Sigmoid colon (tissue), 4 donors: ENCODE data around the gene LRRC28.

Experiments used
- EP300 ChIP-seq, 4 donors: sonication (generic); formaldehyde crosslinking; IDR thresholded peaks; one replicate each; pipeline ENCODE4 v1.6.1; 2017; ENCODE audit warnings: antibody characterized with exemption in 4 of 4
- POLR2A ChIP-seq, 2 donors: fragments of 450-650 bp; IDR thresholded peaks; one replicate each; pipeline ENCODE4 v1.6.1; 2016; ENCODE audit warnings: antibody characterized with exemption in 2 of 2, mild to moderate bottlenecking in 2 of 2, moderate library complexity in 2 of 2
- POLR2AphosphoS5 ChIP-seq, 4 donors: sonication (generic); formaldehyde crosslinking; IDR thresholded peaks; one replicate each; pipeline ENCODE4 v1.6.1; 2017; ENCODE audit warnings: antibody characterized with exemption in 4 of 4
- TF ChIP-seq, protein P1 (sequence below), 4 experiments: fragments of 450-650 bp in 3 of 4; fragments of 200-600 bp in 1 of 4; IDR thresholded peaks; one replicate each; pipeline ENCODE4 v1.5.1; 2016 to 2019; ENCODE audit warnings: antibody characterized with exemption in 4 of 4, mild to moderate bottlenecking in 3 of 4, moderate library complexity in 2 of 4

GRCh38 chr15:99430881-99431401 is 179.7 kb downstream of the LRRC28 start:
- TF ChIP-seq, protein P1, sequence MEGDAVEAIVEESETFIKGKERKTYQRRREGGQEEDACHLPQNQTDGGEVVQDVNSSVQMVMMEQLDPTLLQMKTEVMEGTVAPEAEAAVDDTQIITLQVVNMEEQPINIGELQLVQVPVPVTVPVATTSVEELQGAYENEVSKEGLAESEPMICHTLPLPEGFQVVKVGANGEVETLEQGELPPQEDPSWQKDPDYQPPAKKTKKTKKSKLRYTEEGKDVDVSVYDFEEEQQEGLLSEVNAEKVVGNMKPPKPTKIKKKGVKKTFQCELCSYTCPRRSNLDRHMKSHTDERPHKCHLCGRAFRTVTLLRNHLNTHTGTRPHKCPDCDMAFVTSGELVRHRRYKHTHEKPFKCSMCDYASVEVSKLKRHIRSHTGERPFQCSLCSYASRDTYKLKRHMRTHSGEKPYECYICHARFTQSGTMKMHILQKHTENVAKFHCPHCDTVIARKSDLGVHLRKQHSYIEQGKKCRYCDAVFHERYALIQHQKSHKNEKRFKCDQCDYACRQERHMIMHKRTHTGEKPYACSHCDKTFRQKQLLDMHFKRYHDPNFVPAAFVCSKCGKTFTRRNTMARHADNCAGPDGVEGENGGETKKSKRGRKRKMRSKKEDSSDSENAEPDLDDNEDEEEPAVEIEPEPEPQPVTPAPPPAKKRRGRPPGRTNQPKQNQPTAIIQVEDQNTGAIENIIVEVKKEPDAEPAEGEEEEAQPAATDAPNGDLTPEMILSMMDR (IDR thresholded peaks at IDR 0.05): no peak
- TF ChIP-seq POLR2AphosphoS5 (IDR thresholded peaks at IDR 0.05) (no peak), POLR2A (IDR thresholded peaks at IDR 0.05) (no peak), EP300 (IDR thresholded peaks at IDR 0.05) (no peak)
